Lung microvascular endothelial cell (primary cell): Measurements from ENCODE around the gene DISP3. TPM values are rescaled to one million over a fixed set of nuclear protein-coding genes. Genes with fewer than 3 reads are reported as not detected.
A peak's percentile ranks its signal among the peaks of the same experiment; 100 is the strongest.

Experiments
- DNase-seq, 2 donors: peaks; one replicate each; pipeline versions ENCODE4 v3.0.0 to v3.0.0-alpha.2; 2010; ENCODE audit warnings: low read depth in 2 of 2
- total RNA-seq: library from RNA; depleted of rRNA; stranded (reverse); fragments of >200 nt; gene quantifications from 2 replicates; pipeline ENCODE4 v1.2.1, GENCODE V29; 2014

Gene DISP3
- under 0.01 TPM in 2 replicates for total RNA-seq

- DNase-seq, result peak; percentile 67 to 75
Measured at GRCh38 chr1:11478571-11479374, at the start of gene DISP3. TSS of gene DISP3 (plus strand) at chr1:11479155. CDS start at chr1:11500993, 21,838 bp downstream.

- DNase-seq, result no peak
Measured at GRCh38 chr1:11429226-11429625, 49.7 kb upstream of the DISP3 start.

GRCh38 chr1:11429935-11430334, 49.0 kb upstream of the DISP3 start:
- DNase-seq, result no peak

GRCh38 chr1:11431941-11432507, 46.9 kb upstream of the DISP3 start:
- no peak for DNase-seq

- no peak for DNase-seq
Measured at GRCh38 chr1:11432526-11432925, 46.4 kb upstream of the DISP3 start.

- DNase-seq, result no peak
Measured at GRCh38 chr1:11434501-11434900, 44.5 kb upstream of the DISP3 start.

- DNase-seq, result no peak
Measured at GRCh38 chr1:11434926-11435325, 44.0 kb upstream of the DISP3 start.

GRCh38 chr1:11438996-11439395, 40.0 kb upstream of the DISP3 start:
- DNase-seq, result no peak

GRCh38 chr1:11441211-11441952, 37.6 kb upstream of the DISP3 start:
- no peak for DNase-seq

GRCh38 chr1:11443043-11443442, 35.9 kb upstream of the DISP3 start:
- no peak for DNase-seq

- DNase-seq, result no peak
Measured at GRCh38 chr1:11443961-11444658, 34.8 kb upstream of the DISP3 start.

GRCh38 chr1:11444907-11445306, 34.0 kb upstream of the DISP3 start:
- DNase-seq, result no peak

- no peak for DNase-seq
Measured at GRCh38 chr1:11447903-11448302, 31.1 kb upstream of the DISP3 start.

- no peak for DNase-seq
Measured at GRCh38 chr1:11448373-11449099, 30.4 kb upstream of the DISP3 start.

GRCh38 chr1:11449100-11449403, 29.9 kb upstream of the DISP3 start:
- DNase-seq, result no peak

- no peak for DNase-seq
Measured at GRCh38 chr1:11450310-11450709, 28.6 kb upstream of the DISP3 start.

- DNase-seq, result no peak
Measured at GRCh38 chr1:11453742-11454491, 25.0 kb upstream of the DISP3 start.

GRCh38 chr1:11455967-11456570, 22.9 kb upstream of the DISP3 start:
- DNase-seq, result no peak

GRCh38 chr1:11456965-11457364, 22.0 kb upstream of the DISP3 start:
- no peak for DNase-seq

- peak in 1 of 2 donors; percentile 28 for DNase-seq
Measured at GRCh38 chr1:11458811-11459275, 20.1 kb upstream of the DISP3 start.
